HG03025 (cell line): Measurements from ENCODE around the gene PPP1R14D.

Experiments used
- ATAC-seq: cut with Tn5 transposase; IDR thresholded peaks from one replicate; pipeline ENCODE4 v1.9.1; 2021; ENCODE audit warnings: mild to moderate bottlenecking, moderate library complexity; ENCODE audit not compliant: unreplicated experiment, low FRiP score

Gene PPP1R14D

GRCh38 chr15:40853241-40853890 is 24.9 kb upstream of the PPP1R14D start:
- ATAC-seq, result no peak

- ATAC-seq, result no peak
Measured at GRCh38 chr15:40852529-40852928, 24.0 kb upstream of the PPP1R14D start.

DNA sequence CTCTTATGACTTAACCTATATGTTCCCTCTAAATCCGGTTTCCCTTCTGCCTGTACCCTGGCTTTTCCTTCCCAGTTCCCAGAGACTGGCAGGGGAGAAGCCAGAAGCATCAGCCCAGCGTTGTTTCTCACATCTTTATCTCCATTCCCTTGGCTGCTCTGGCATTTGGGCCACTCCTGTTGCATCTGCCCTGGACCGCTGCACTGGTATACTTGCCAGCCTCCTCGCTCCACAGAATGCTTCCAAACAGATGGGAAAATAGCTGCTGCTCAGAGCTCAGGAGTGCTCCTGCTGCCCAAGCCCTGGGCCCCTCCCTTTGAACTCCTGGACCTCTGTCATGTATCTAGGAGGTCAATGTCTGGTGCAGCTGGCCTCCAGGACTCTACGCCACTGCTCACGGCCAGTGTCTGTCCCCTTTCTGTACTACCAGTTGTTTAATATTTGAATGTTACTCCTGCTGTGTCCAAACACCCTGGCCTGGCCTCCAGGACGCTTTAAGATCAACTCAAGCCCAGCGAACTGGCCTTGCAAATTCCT is 22.1 kb upstream of the PPP1R14D start:
- ATAC-seq, result no peak

DNA sequence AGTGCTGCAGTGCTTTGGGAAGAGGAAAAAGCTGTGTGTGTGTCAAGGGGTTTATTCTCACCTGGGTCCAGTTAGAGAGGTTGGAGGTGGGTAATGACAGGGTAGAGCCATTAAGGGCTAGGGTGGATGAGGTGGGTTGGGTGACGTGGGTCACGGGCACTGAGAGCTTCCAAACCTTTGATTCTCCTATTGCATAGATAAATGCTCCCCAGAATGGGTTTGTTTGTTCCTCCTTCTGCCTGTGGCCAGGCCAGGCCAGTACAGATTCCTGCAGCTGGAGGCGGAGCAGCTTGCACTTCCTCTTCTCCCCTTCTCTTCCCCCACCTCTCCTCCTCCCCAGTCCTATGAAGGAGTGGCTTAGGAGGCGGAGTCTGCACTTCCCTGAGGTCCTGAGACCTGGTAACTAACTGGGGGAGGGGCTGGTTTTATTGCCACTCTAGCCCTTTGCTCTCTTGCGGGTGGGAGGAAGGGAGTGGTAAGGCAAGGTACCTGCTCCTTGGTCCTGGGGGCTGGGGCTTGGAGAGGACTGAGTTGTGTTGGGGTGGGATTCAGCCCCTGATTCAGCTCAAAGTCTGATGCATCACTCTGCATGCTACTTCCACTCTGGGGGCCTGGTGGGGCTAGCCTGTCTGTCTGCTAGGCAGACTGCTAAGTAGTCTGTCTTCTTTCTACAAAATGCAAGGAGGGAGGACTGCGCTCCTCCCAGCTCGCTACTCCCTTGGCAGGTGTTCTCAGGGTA is 18.9 kb upstream of the PPP1R14D start:
- no peak for ATAC-seq

GRCh38 chr15:40846841-40847222 is 18.3 kb upstream of the PPP1R14D start:
- ATAC-seq, result no peak

DNA sequence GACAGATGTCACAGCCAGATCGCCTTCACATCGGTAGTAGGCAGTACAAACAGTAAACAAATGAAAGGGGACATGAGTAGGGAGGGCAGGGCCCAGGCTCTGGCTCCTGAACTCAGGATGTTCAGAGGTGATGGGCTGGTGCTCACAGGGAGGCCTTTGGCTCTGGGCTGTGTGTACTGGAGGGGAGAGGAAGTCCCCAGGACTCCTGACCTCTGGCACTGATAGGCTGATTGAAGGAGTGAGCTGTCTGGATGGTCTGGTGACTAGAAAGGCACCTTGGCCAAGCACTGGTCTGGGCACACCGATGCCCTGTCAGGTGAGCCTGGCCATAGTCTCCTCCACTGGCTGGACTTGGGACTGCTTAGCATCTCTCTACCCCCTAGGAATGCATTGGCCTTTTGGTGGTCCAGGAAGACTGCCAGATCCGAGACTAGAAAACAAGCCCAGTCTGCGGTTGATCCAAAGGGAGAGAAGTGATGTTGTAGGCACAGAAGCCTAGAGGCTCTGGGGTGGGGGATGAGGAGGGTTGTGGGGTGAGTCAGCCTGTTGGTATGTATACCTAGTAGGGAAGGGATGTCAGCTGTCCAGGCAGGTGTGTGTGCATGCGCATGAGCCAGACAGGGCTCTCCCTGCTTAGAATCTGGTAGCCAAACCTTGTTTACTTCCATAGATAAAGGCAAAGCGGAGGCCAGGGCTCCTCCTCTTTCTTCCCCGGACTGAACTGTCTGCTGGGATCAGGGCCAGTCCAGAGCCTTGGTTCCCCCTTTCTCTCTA is 17.2 kb upstream of the PPP1R14D start:
- ATAC-seq, result no peak

GRCh38 chr15:40845036-40845435 is 16.5 kb upstream of the PPP1R14D start:
- no peak for ATAC-seq

- ATAC-seq, result no peak
Measured at GRCh38 chr15:40844696-40845030, 16.2 kb upstream of the PPP1R14D start.

DNA sequence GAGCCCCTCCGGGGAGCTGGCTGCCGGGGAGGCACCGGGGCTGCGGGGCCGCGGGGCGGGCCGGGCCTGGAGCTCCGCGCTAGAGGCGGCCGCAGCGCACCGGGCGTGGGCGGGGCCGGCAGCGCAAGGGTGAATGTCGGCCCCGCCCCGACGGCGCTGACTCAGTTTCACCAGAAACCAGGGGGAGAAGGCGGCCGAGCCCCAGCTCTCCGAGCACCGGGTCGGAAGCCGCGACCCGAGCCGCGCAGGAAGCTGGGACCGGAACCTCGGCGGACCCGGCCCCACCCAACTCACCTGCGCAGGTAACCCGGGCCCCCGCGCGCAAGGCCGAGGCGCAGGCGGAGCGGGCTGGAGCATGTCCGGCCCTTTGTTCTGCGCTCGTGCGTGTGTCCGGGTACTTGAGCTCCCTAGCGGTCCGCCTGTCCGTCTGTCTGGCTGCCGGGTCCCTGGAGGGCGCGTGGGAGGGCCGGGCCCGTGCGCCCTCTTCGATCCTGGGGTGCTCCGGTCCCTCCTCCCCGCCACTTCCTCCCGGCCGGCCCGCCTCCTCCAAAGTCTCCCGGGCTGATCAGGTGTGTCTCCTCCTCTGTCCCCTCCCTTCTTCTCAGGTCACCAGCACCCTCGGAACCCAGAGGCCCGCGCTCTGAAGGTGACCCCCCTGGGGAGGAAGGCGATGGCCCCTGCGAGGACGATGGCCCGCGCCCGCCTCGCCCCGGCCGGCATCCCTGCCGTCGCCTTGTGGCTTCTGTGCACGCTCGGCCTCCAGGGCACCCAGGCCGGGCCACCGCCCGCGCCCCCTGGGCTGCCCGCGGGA is 15.6 kb upstream of the PPP1R14D start, which contains the start of gene SPINT1:
Gene SPINT1 (plus strand): TSS at position 164 of the 811 bp plus-strand sequence. CDS start 507 bp downstream, at position 671.
- ATAC-seq, result no peak

DNA sequence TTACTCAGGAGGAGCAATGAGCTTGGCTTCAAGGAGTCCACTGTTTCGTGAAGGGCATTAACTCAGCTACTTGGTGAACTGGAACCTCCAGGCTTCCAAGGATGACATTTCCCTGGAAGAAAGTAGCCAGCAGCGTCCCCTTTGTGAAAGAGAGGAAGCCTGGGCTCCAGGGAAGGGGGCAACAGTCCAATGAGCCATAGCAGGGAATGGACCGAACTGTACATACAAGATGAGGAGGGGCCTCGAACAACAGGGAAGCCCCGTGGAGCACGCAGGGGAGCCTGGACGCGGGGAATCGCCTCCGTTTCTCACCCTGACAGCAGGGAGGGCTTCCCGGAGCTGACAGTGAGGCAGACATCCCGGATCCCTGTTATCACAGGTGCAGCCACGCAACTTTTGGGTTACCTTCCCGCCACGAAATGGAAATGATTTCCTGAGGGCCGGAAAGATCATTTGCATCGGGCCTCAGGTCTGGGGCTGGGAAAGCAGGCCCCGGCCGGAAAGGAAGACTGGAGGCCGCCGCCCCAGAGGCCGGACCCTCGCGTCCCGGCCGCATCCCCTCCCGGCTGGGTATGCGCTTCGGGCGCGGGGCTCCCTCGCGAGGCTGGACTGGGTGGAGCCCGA is 14.9 kb upstream of the PPP1R14D start:
- no peak for ATAC-seq

- ATAC-seq, result no peak
Measured at GRCh38 chr15:40841741-40842140, 13.2 kb upstream of the PPP1R14D start.

- no peak for ATAC-seq
Measured at GRCh38 chr15:40838756-40839155, 10.2 kb upstream of the PPP1R14D start.

- ATAC-seq, result no peak
Measured at GRCh38 chr15:40836020-40836419, 7.5 kb upstream of the PPP1R14D start.

- ATAC-seq, result no peak
Measured at GRCh38 chr15:40832903-40833302, 4.4 kb upstream of the PPP1R14D start.

GRCh38 chr15:40831861-40832260 is 3.4 kb upstream of the PPP1R14D start:
- ATAC-seq, result no peak

DNA sequence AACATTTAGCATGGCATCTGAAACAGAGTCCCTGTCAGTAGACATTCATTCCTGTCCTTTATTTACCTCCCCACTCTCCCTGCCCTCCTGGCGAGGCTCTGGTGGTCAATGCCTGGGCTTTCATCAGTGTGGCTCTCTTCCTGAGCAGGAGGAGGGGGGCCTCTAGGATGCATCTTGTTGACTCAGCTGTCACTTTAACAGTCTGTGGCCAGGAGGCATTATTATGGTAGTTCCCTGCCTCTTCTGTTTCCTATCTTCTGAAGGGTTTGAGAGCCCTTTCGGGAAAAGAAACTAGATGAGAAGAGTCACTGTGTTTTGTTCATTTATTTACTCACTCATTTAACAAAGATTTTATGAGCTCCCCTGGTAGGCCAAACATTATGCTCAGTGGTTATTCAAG is 2.4 kb upstream of the PPP1R14D start:
- no peak for ATAC-seq

DNA sequence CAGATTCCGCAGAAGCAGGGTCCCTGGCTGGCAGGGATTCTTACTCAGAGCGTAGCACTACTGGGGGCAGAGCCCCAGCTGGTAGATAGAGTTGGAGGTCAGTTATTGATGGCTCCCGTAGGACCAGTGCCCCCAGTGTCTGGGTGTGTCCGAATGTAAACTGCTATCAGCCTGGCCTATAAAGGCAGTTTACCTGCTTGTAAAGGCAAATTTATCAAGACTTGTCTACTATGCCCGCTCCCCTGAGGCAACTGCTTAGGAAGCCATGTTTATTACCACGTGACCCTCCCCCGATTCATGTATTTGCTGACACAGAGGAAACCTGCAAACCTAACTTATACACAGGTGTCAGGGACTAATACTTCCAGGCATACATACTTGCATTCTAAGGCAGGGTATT is 607 bp upstream of the PPP1R14D start:
- no peak for ATAC-seq

DNA sequence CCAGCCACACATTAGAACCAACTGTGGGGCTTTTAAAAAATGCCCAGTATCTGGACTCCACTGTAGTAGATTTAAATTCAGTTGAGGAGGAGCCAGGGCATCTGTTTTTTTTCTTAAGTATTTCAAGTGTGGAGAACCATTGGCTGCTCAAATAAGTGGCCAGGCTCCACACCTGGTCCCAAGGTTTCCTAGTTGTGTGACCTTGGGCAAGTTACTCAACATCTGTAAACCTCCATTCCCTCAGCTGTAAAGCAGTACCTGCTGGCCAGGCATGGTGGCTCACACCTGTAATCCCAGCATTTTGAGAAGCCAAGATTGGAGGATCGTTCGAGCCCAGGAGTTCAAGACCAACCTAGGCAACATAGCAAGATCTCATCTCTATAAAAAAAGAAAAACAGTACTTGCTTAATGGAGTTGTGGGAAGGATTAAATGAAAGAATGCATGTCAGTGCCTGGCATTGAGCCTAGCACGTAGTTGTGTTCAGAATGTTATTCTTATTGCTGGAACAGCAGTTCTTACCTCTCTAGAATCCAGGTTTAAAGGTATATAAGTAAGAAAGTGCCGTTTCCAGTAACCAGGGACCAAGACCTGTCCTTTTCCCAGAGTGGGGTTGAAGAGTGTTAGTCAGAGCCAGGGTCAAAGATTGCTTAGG is 2.0 kb downstream of the PPP1R14D start:
- no peak for ATAC-seq

DNA sequence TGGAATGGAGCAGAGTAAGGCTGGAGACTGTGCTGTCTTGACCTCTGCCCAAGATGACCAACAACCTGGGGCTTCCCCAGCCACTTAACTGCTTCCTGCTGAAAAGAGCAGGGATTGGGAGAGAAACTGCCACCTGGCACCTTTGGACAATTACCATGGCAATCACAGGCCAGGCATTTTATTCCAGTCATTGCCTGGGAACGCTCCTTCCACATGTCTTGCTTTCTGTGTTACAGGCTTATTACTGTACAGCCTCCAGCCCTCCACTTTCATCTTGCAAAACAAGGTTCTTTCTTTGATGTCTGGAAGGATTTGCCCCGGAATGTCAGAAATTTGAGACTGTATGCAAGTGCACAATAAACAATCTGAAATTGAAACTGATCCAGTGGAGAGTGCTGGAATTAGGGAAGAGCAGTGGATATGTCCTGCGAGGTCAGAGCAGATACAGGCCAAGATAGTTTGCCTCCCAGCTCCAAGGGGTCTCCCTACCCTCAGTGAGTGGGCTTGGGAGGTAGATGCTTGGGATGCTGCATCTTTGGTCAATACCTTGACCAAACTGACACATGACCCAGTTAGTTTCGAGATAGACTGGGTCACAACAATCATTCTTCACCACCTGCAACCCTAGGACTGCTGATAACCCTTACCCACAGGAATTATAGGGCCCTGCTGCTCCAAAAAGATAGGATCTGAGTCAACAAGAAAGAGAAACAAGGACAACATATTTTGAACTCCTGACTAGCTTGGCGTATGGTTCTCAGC is 2.7 kb downstream of the PPP1R14D start:
- no peak for ATAC-seq
